ENCODE measurements around the gene GLIPR1. TPM values are rescaled to one million over a fixed set of nuclear protein-coding genes. Genes with fewer than 3 reads are reported as not detected.

The GLIPR1 gene
- total RNA-seq, 1 donor from 2014 or later: 5.8 TPM

DNA sequence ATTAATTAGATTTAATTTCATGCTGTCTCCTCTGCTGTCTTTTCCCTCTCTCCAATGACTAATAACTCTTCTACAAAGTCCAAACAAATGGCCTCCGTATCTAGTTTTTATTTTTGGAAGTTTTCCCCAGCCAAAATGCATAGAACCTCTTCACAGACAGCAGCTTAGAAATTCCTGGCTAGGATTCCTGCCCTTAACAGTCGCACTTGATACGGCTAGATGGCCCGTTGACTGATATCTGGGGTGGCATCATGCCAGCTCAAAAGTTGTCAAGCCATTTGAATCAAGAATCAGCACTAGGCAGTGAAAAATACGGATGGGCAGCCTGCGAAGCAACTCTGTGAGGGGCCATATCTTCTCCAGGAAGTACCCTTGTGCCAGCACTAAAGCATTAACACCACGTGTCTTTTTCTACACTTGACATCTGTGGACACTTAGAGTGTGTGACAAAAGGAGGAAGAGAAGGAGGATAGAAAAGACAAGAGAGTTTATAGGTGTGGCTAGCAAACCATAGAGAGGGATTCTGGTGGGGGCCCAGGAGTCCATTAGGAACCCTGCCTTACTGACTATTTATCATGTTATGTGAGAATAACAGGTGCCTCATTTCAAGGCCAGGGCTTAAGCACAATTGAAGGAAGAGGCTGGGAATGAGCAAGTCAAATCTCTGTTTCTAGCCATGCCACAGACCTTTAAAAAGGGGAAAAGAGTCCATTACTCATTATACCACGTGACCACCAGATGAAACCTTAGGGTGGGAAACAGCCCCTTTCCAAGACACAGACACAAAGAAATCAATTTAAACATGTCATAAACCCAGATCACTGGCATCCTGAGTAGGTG, 70.1 kb downstream of the GLIPR1 start:
- H3K4me3 ChIP-seq (ENCODE audit: low read depth, low read length): no peak overlapping the region
- DNase-seq (ENCODE audit: low read depth) (no peak), FAIRE-seq (no peak)
- H3K36me3 ChIP-seq (ENCODE audit: control insufficient read depth, insufficient read depth, low read length): no peaks in the 10 kb centered on the region
- TF ChIP-seq, protein P1, sequence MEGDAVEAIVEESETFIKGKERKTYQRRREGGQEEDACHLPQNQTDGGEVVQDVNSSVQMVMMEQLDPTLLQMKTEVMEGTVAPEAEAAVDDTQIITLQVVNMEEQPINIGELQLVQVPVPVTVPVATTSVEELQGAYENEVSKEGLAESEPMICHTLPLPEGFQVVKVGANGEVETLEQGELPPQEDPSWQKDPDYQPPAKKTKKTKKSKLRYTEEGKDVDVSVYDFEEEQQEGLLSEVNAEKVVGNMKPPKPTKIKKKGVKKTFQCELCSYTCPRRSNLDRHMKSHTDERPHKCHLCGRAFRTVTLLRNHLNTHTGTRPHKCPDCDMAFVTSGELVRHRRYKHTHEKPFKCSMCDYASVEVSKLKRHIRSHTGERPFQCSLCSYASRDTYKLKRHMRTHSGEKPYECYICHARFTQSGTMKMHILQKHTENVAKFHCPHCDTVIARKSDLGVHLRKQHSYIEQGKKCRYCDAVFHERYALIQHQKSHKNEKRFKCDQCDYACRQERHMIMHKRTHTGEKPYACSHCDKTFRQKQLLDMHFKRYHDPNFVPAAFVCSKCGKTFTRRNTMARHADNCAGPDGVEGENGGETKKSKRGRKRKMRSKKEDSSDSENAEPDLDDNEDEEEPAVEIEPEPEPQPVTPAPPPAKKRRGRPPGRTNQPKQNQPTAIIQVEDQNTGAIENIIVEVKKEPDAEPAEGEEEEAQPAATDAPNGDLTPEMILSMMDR (IDR thresholded peaks at IDR 0.05; ENCODE audit: insufficient read depth, low read length, severe bottlenecking): no peak
- H3K27me3 ChIP-seq (ENCODE audit: control insufficient read depth, insufficient read depth, low read length): no peaks in the 10 kb centered on the region

DNA sequence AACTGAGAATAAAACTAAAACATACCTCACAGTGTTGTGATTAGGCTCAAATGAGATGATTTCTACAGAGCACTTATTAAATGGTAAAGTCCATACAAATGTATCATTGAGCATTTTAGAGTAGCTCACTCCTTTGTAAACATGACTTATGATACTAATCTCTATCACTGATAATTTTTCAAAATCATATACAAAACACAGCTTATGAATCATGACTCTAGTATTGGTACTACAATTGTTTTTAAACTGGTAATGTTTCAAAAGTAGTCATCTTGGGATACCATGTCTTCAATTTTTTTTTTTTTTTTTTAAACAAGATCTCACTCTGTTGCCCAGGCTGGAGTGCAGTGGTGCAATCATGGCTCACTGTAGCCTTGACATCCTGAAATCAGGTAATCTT, 70.9 kb downstream of the GLIPR1 start:
- TF ChIP-seq, protein P1 (IDR thresholded peaks at IDR 0.05; ENCODE audit: insufficient read depth, low read length, severe bottlenecking): no peak
- no peak for FAIRE-seq
- H3K27me3 ChIP-seq (ENCODE audit: control insufficient read depth, insufficient read depth, low read length): no peaks in the 10 kb centered on the region

DNA sequence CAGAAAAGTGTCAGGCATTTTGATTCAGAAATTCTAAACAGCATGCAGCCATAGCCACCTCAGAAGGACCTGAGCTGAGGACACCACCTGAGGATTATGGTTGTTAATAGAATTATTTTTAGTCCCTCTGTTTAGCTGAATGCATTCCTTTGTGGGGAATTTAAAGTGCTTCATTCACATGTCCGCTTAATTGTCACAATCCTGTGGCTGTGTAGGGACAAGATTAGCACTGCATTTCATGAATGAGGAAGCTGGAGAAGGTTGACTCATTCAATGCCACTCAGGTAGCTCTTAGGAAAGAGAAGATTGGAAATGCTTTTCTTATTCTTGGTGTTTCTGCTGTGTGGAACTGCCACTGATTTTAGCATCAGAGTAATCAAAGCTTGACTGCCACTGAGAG, 72.8 kb downstream of the GLIPR1 start:
- TF ChIP-seq, protein P1 (IDR thresholded peaks at IDR 0.05; ENCODE audit: insufficient read depth, low read length, severe bottlenecking): no peak
- Histone ChIP-seq H3K36me3 (ENCODE audit: control insufficient read depth, insufficient read depth, low read length) (no peaks in the 10 kb centered on the region), H3K4me3 (ENCODE audit: low read depth, low read length) (no peak overlapping the region), H3K27me3 (ENCODE audit: control insufficient read depth, insufficient read depth, low read length) (no peaks in the 10 kb centered on the region)
- FAIRE-seq (no peak), DNase-seq (ENCODE audit: low read depth) (peak; percentile 43)

More for the DNA sequence above, 70.9 kb downstream of the GLIPR1 start:
- DNase-seq (ENCODE audit: low read depth): no peak
- Histone ChIP-seq H3K36me3 (ENCODE audit: control insufficient read depth, insufficient read depth, low read length) (no peaks in the 10 kb centered on the region), H3K4me3 (ENCODE audit: low read depth, low read length) (no peak overlapping the region)

Other genes with a start within 250 kb of the GLIPR1 start
- gene CAPS2, start 150.4 kb upstream of the GLIPR1 start, total RNA-seq: 1.1 and 7.0 TPM in 2 replicates
- not detected in 2 replicates for gene GLIPR1L1, start 146.1 kb upstream of the GLIPR1 start, total RNA-seq
- gene GLIPR1L2, start 89.7 kb upstream of the GLIPR1 start, total RNA-seq: 0.26 and 0.64 TPM in 2 replicates
- 23.2 and 30.8 TPM in 2 replicates for gene KRR1, start 30.9 kb downstream of the GLIPR1 start, total RNA-seq